Measurements from ENCODE around the gene SMARCC1.
A peak's percentile ranks its signal among the peaks of the same experiment; 100 is the strongest.
"Not testable (repeated sequence)": the region's sequence is repeated elsewhere in the genome, so short reads cannot be mapped to it uniquely, and the experiment has no call there.

SMARCC1 gene

GRCh38 chr3:47781685-47782445, at the start of gene SMARCC1:
Gene SMARCC1 (minus strand): TSS chr3:47781893. CDS start chr3:47781797, 96 bp downstream.
- H3K27me3 ChIP-seq (ENCODE audit: low read length) = no peaks in the 10 kb centered on the region
- H3K4me2 ChIP-seq (ENCODE audit: low read depth, low read length, poor library complexity, severe bottlenecking) = peak within 1 kb of the TSS; percentile 95
- H4K20me1 ChIP-seq (ENCODE audit: low read depth, low read length) = peaks cover 9% of the 10 kb centered on the region
- H3F3A ChIP-seq (ENCODE audit: insufficient read depth) = peaks cover 17% of the 10 kb centered on the region
- H3K9me3 ChIP-seq (ENCODE audit: insufficient read depth, low read length) = no peaks in the 10 kb centered on the region
- H3K27ac ChIP-seq (ENCODE audit: low read depth, low read length) = peak within 1 kb of the TSS; percentile 81
- peak within 1 kb of the TSS; percentile 92 for H3K9ac ChIP-seq (ENCODE audit: low read length)
- H3K79me2 ChIP-seq (ENCODE audit: insufficient read depth, low read length) = peaks cover 48% of the 10 kb centered on the region
- H3K36me3 ChIP-seq (ENCODE audit: low read length) = 0 out of 2 replicates have a peak, but pooled peaks cover 5% of the 10 kb centered on the region
- TF ChIP-seq EZH2phosphoT487 (conservative IDR thresholded peaks at IDR 0.05; ENCODE audit: low read length) (no peak), CTCF (IDR thresholded peaks at IDR 0.05; ENCODE audit: insufficient read depth, low read length, poor library complexity, severe bottlenecking) (no peak)
- H3K4me3 ChIP-seq (ENCODE audit: insufficient read depth, low read length, poor library complexity, severe bottlenecking) = peak within 1 kb of the TSS; percentile 76
- H3K9me2 ChIP-seq (replicated peaks; ENCODE audit: insufficient read depth, low read length) = no peaks in the 10 kb centered on the region
- H2AFZ ChIP-seq (ENCODE audit: low read depth, low read length, severe bottlenecking) = peak within 1 kb of the TSS; percentile 43

- H3K36me3 ChIP-seq (ENCODE audit: low read length) = peaks cover 15% of the 10 kb centered on the region
- H3K27ac ChIP-seq (ENCODE audit: low read depth, low read length); H3K9ac ChIP-seq (ENCODE audit: low read length): not testable (repeated sequence)
Observed at GRCh38 chr3:47829482-47829881, 47.8 kb upstream of the SMARCC1 start.

GRCh38 chr3:47825590-47825989, 43.9 kb upstream of the SMARCC1 start:
- Histone ChIP-seq H3F3A (ENCODE audit: insufficient read depth) (no peaks in the 10 kb centered on the region), H3K9ac (ENCODE audit: low read length) (peak overlapping the region; percentile 95), H3K79me2 (ENCODE audit: insufficient read depth, low read length) (peaks cover 40% of the 10 kb centered on the region), H3K9me2 (replicated peaks; ENCODE audit: insufficient read depth, low read length) (no peaks in the 10 kb centered on the region), H3K9me3 (ENCODE audit: insufficient read depth, low read length) (no peaks in the 10 kb centered on the region), H3K27me3 (ENCODE audit: low read length) (no peaks in the 10 kb centered on the region), H3K27ac (ENCODE audit: low read depth, low read length) (peak overlapping the region; percentile 55), H3K36me3 (ENCODE audit: low read length) (peaks cover 7% of the 10 kb centered on the region), H3K4me3 (ENCODE audit: insufficient read depth, low read length, poor library complexity, severe bottlenecking) (peak overlapping the region; percentile 92), H3K4me2 (ENCODE audit: low read depth, low read length, poor library complexity, severe bottlenecking) (peak overlapping the region; percentile 75), H2AFZ (ENCODE audit: low read depth, low read length, severe bottlenecking) (peak overlapping the region; percentile 96), H4K20me1 (ENCODE audit: low read depth, low read length) (no peaks in the 10 kb centered on the region)
- TF ChIP-seq EZH2phosphoT487 (conservative IDR thresholded peaks at IDR 0.05; ENCODE audit: low read length) = no peak
- TF ChIP-seq CTCF (IDR thresholded peaks at IDR 0.05; ENCODE audit: insufficient read depth, low read length, poor library complexity, severe bottlenecking) = no peak

More at GRCh38 chr3:47829482-47829881, 47.8 kb upstream of the SMARCC1 start:
- H3K79me2 ChIP-seq (ENCODE audit: insufficient read depth, low read length) = peaks cover 36% of the 10 kb centered on the region
- H3K27me3 ChIP-seq (ENCODE audit: low read length); H3F3A ChIP-seq (ENCODE audit: insufficient read depth); H3K9me3 ChIP-seq (ENCODE audit: insufficient read depth, low read length); H2AFZ ChIP-seq (ENCODE audit: low read depth, low read length, severe bottlenecking); H3K9me2 ChIP-seq (replicated peaks; ENCODE audit: insufficient read depth, low read length); H3K4me3 ChIP-seq (ENCODE audit: insufficient read depth, low read length, poor library complexity, severe bottlenecking); H3K4me2 ChIP-seq (ENCODE audit: low read depth, low read length, poor library complexity, severe bottlenecking); H4K20me1 ChIP-seq (ENCODE audit: low read depth, low read length): not testable (repeated sequence)
